ENCODE data around the gene JARID2. TPM values are rescaled to one million over a fixed set of nuclear protein-coding genes. Genes with fewer than 3 reads are reported as not detected.

JARID2 gene
- total and polyA plus RNA-seq, 4 donors, result 1.4 to 12.3 (median 3.4) TPM

GRCh38 chr6:15266423-15266996 is 20.6 kb downstream of the JARID2 start:
- H3K36me3 ChIP-seq (ENCODE audit: control insufficient read depth in 4 of 4, insufficient read depth in 3 of 4, low read depth in 1 of 4, low read length in 3 of 4), result no peaks in the 10 kb centered on the region
- H3K4me1 ChIP-seq (ENCODE audit: control insufficient read depth in 4 of 4, insufficient read depth in 4 of 4, low read length in 3 of 4), result peaks cover 5 to 30% (median 19%) of the 10 kb centered on the region in 4 donors
- 36% methylated on average over 11 of the region's 11 CpGs for WGBS
- H3K9me3 ChIP-seq (ENCODE audit: control insufficient read depth in 4 of 4, low read length in 3 of 4), result no peaks in the 10 kb centered on the region
- H3K27me3 ChIP-seq (ENCODE audit: control insufficient read depth in 4 of 4, insufficient read depth in 4 of 4, low read length in 3 of 4), result no peaks in the 10 kb centered on the region
- peak; percentile 28 for TF ChIP-seq SP1 (IDR thresholded peaks at IDR 0.05)
- TF ChIP-seq FOXA1 (IDR thresholded peaks at IDR 0.05), result no peak
- no peak for TF ChIP-seq GABPA (IDR thresholded peaks at IDR 0.05 in 1 of 2, conservative IDR thresholded peaks at IDR 0.05 in 1 of 2)
- TF ChIP-seq RAD21 (IDR thresholded peaks at IDR 0.05), result peak in 1 of 2 donors; percentile 37
- no peak for TF ChIP-seq FOXA2 (IDR thresholded peaks at IDR 0.05)
- TF ChIP-seq TAF1 (conservative IDR thresholded peaks at IDR 0.05), result no peak
- no peak for TF ChIP-seq YY1 (IDR thresholded peaks at IDR 0.05)
- TF ChIP-seq RXRA (IDR thresholded peaks at IDR 0.05), result peak; percentile 75 to 86
- TF ChIP-seq REST (IDR thresholded peaks at IDR 0.05), result no peak
- TF ChIP-seq ZBTB33 (IDR thresholded peaks at IDR 0.05), result no peak
- TF ChIP-seq JUND (IDR thresholded peaks at IDR 0.05), result no peak
- TF ChIP-seq NR2F2 (IDR thresholded peaks at IDR 0.05), result peak; percentile 7
- TF ChIP-seq HNF4A (conservative IDR thresholded peaks at IDR 0.05), result peak in 1 of 2 donors; percentile 30
- H3K9ac ChIP-seq (ENCODE audit: low read depth in 1 of 2, low read length in 2 of 2), result no peak overlapping the region
- H3K27ac ChIP-seq (ENCODE audit: low read depth in 1 of 2, low read length in 2 of 2), result no peak overlapping the region
- DNase-seq (ENCODE audit: low spot score), result no peak
- no peak overlapping the region for H3K4me3 ChIP-seq (ENCODE audit: low read depth in 1 of 3, low read length in 3 of 3)

- peaks cover 5 to 30% (median 19%) of the 10 kb centered on the region in 4 donors for H3K4me1 ChIP-seq (ENCODE audit: control insufficient read depth in 4 of 4, insufficient read depth in 4 of 4, low read length in 3 of 4)
- no peaks in the 10 kb centered on the region for H3K27me3 ChIP-seq (ENCODE audit: control insufficient read depth in 4 of 4, insufficient read depth in 4 of 4, low read length in 3 of 4)
- no peaks in the 10 kb centered on the region for H3K36me3 ChIP-seq (ENCODE audit: control insufficient read depth in 4 of 4, insufficient read depth in 3 of 4, low read depth in 1 of 4, low read length in 3 of 4)
- no peak overlapping the region for H3K9ac ChIP-seq (ENCODE audit: low read depth in 1 of 2, low read length in 2 of 2)
- no peaks in the 10 kb centered on the region for H3K9me3 ChIP-seq (ENCODE audit: control insufficient read depth in 4 of 4, low read length in 3 of 4)
- no peak for DNase-seq (ENCODE audit: low spot score)
- H3K4me3 ChIP-seq (ENCODE audit: low read depth in 1 of 3, low read length in 3 of 3), result no peak overlapping the region
- WGBS, result 92% methylated on average over 2 of the region's 2 CpGs
- H3K27ac ChIP-seq (ENCODE audit: low read depth in 1 of 2, low read length in 2 of 2), result no peak overlapping the region
- TF ChIP-seq RAD21 (IDR thresholded peaks at IDR 0.05) (no peak), FOXA2 (IDR thresholded peaks at IDR 0.05) (no peak), ZBTB33 (IDR thresholded peaks at IDR 0.05) (no peak), ATF3 (IDR thresholded peaks at IDR 0.05) (no peak), EGR1 (IDR thresholded peaks at IDR 0.05; ENCODE audit: low read depth in 2 of 2) (no peak), RXRA (IDR thresholded peaks at IDR 0.05) (no peak), TAF1 (conservative IDR thresholded peaks at IDR 0.05) (no peak), JUND (IDR thresholded peaks at IDR 0.05) (no peak), GABPA (IDR thresholded peaks at IDR 0.05 in 1 of 2, conservative IDR thresholded peaks at IDR 0.05 in 1 of 2) (no peak), YY1 (IDR thresholded peaks at IDR 0.05) (no peak), HNF4G (IDR thresholded peaks at IDR 0.05) (no peak), FOXA1 (IDR thresholded peaks at IDR 0.05) (no peak), NR2F2 (IDR thresholded peaks at IDR 0.05) (no peak), CTCF (IDR thresholded peaks at IDR 0.05; ENCODE audit: low read depth, low read length, missing input control) (no peak), HNF4A (conservative IDR thresholded peaks at IDR 0.05) (no peak), MAX (IDR thresholded peaks at IDR 0.05) (no peak)
Observed at GRCh38 chr6:15267221-15267620, 21.4 kb downstream of the JARID2 start.

All from liver (tissue), 9 donors.